KMS-11 (cell line): ENCODE data around the gene PFN4.

ENCODE experiments used
- H2AFZ ChIP-seq: fragments of 200-600 bp; sonication (generic); 2 replicates; pipeline ENCODE4 v1.6.1; 2016; ENCODE audit warnings: antibody characterized with exemption, mixed run types, low read depth
- H3K27ac ChIP-seq: fragments of 200-600 bp; sonication (generic); 2 replicates; pipeline ENCODE4 v1.6.1; 2016; ENCODE audit warnings: mild to moderate bottlenecking, mixed run types
- H3K27me3 ChIP-seq: fragments of 200-600 bp; sonication (generic); 2 replicates; pipeline ENCODE4 v1.6.1; 2017; ENCODE audit warnings: mild to moderate bottlenecking, low read depth, mixed run types, moderate library complexity; ENCODE audit not compliant: insufficient read depth
- H3K36me3 ChIP-seq: fragments of 200-600 bp; sonication (generic); 2 replicates; pipeline ENCODE4 v1.6.1; 2017; ENCODE audit warnings: mild to moderate bottlenecking, mixed run types; ENCODE audit not compliant: insufficient read depth
- H3K4me1 ChIP-seq: fragments of 200-600 bp; sonication (generic); 2 replicates; pipeline ENCODE4 v1.6.1; 2016; ENCODE audit warnings: mild to moderate bottlenecking, low read depth, mixed run types; ENCODE audit not compliant: poor library complexity, severe bottlenecking
- H3K4me2 ChIP-seq: fragments of 200-600 bp; sonication (generic); 2 replicates; pipeline ENCODE4 v1.7.0; 2016; ENCODE audit warnings: mild to moderate bottlenecking, mixed run types
- H3K4me3 ChIP-seq: fragments of 200-600 bp; sonication (generic); IDR thresholded peaks from 2 replicates; pipeline ENCODE4 v1.6.1; 2017; ENCODE audit warnings: low read depth, low read length, mixed read lengths; ENCODE audit not compliant: insufficient read depth
- H3K79me2 ChIP-seq: fragments of 200-600 bp; sonication (generic); 2 replicates; pipeline ENCODE4 v1.6.1; 2016; ENCODE audit warnings: low read depth, mixed run types; ENCODE audit not compliant: insufficient read depth
- H3K9ac ChIP-seq: fragments of 200-600 bp; sonication (generic); 2 replicates; pipeline ENCODE4 v1.6.1; 2016; ENCODE audit warnings: mild to moderate bottlenecking, mixed run types
- H4K20me1 ChIP-seq: fragments of 200-600 bp; sonication (generic); 2 replicates; pipeline ENCODE4 v1.6.1; 2016; ENCODE audit warnings: mild to moderate bottlenecking, mixed run types; ENCODE audit not compliant: insufficient read depth
- CTCF ChIP-seq: fragments of 200-600 bp; sonication (generic); conservative IDR thresholded peaks from 2 replicates; pipeline ENCODE4 v1.6.1; 2017; ENCODE audit warnings: low read depth, mild to moderate bottlenecking, antibody characterized with exemption, low read length, moderate library complexity, mixed read lengths

The PFN4 gene

DNA sequence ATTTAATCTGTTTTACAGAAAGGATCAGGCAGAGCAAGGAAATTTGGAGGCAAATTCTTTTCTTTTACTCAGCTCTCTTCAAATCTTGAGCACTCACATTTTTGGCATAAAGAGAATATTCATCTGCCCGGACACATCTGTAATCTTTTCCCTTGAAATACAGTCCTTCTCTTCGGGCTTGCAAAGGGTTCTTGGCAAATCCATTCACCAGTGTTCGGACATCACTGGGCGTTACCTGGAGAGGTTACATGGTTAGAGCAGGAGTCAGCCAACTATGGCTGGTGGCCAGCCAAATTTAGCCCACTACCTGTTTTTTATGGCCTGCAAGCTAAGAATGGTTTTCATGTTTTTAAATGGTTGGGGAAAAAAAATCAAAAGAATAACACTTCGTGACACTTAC is 2.1 kb downstream of the PFN4 start:
- no peak for TF ChIP-seq CTCF
- Histone ChIP-seq H3K79me2 (no peaks in the 10 kb centered on the region), H3K36me3 (no peaks in the 10 kb centered on the region), H3K4me2 (no peak overlapping the region), H4K20me1 (no peaks in the 10 kb centered on the region), H3K4me3 (no peak overlapping the region), H3K27me3 (no peaks in the 10 kb centered on the region), H3K9ac (no peak overlapping the region), H3K4me1 (peaks cover 20% of the 10 kb centered on the region), H2AFZ (no peak overlapping the region), H3K27ac (no peak overlapping the region)

DNA sequence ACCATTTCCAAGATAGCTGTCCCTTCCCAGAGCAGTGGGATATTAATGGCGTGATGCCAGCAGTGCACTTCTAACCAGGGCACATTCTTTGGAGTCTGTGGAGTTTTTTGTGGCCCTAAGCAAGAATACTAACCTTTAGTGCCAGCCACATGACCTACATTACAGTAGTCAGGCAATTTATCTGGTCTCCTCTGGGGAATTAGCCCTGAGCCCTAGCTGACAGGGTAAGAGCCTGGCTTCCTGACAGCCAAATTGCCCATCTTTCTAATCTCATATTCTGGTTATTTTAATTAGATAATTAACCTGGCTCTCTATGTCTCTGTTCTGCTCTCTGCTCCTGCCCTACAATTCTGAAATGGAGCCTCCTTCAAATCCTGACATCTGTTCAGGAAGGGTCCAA is 5.2 kb downstream of the PFN4 start:
- Histone ChIP-seq H3K4me1 (peaks cover 8% of the 10 kb centered on the region), H3K4me3 (no peak overlapping the region), H3K36me3 (no peaks in the 10 kb centered on the region), H3K9ac (no peak overlapping the region), H3K79me2 (no peaks in the 10 kb centered on the region), H3K27ac (no peak overlapping the region), H4K20me1 (no peaks in the 10 kb centered on the region), H3K4me2 (no peak overlapping the region), H2AFZ (no peak overlapping the region), H3K27me3 (no peaks in the 10 kb centered on the region)
- no peak for TF ChIP-seq CTCF

DNA sequence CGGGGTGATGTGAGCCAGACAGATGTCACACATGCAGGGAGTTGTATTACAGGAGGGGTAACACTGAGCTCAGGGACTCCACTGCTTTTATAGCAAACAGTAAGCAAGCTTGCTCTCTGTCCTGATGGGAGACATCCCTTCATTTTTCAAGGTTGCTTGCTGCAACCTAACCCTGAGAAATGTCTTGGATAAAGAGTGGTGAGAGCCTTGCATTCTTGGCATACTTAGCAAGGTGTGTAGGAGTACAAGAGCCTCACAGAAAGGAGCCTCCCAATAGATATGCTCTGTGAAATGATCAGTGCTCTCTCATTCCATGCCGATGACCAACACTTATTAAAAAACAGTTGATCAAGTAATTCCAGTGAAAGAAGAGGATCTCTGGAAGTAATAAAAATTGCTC is 8.1 kb downstream of the PFN4 start:
- Histone ChIP-seq H3K9ac (no peak overlapping the region), H4K20me1 (no peaks in the 10 kb centered on the region), H3K4me2 (no peak overlapping the region), H3K36me3 (no peaks in the 10 kb centered on the region), H2AFZ (no peak overlapping the region), H3K4me1 (no peaks in the 10 kb centered on the region), H3K27me3 (no peaks in the 10 kb centered on the region), H3K27ac (no peak overlapping the region), H3K4me3 (no peak overlapping the region), H3K79me2 (no peaks in the 10 kb centered on the region)
- no peak for TF ChIP-seq CTCF

DNA sequence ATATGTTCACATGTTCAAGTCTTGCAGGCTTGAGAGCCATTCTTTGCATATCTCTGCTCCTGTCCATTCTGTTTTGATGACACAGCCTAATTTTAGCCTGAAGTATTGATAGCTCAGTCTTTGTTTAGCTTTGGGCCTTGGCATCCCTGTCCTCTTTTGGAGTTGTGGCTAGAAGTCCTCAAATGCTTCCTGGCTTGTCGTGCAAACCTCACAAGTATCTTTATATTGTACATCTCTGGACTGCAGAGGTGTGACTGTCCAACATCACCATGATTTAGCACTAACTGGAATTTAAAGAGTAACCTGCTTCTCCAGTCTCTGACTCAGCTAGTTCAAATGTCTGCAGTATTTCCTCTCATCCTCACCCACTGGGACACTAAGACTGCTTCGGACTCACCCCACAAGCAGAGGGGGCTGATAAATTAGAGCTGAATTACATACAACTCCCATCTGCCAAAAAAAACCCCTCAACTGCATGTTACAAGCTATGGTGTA is 11.7 kb downstream of the PFN4 start:
- Histone ChIP-seq H3K4me1 (no peaks in the 10 kb centered on the region), H2AFZ (no peak overlapping the region), H3K27me3 (no peaks in the 10 kb centered on the region), H3K36me3 (no peaks in the 10 kb centered on the region), H3K4me3 (no peak overlapping the region), H3K79me2 (no peaks in the 10 kb centered on the region), H4K20me1 (no peaks in the 10 kb centered on the region), H3K27ac (no peak overlapping the region), H3K9ac (no peak overlapping the region), H3K4me2 (no peak overlapping the region)
- no peak for TF ChIP-seq CTCF
